HG02981 (cell line): Measurements from ENCODE around the gene C1orf21.

Source experiments
- ATAC-seq: cut with Tn5 transposase; IDR thresholded peaks from one replicate; pipeline ENCODE4 v1.9.1; 2021; ENCODE audit warnings: mild to moderate bottlenecking, moderate library complexity; ENCODE audit not compliant: unreplicated experiment

Gene C1orf21

DNA sequence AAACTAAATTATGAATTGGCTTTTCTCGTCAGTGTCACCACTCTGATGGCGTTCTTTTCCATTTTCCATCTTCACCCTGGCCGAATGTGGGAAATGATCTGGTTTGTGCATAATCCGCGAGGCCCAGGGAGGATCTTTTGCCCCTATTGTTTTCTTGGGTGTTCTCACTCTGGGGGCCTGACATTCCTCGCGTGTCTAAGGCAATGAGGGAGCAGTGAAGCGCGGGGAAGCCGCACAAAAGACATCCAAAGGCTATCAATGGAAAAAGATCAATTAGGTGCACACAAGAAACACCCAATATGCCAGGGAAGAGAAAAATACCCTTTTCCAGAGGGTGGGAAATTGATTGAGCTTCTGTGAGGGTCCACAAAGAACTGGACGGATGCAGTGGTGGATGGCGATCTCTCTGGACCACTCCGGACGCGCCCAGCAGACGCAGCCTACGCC is 941 bp upstream of the C1orf21 start:
- no peak for ATAC-seq

- ATAC-seq = no peak
These were observed 243 bp downstream of the C1orf21 start for GRCh38 chr1:184387069-184387475.

- ATAC-seq = no peak
These were observed 868 bp downstream of the C1orf21 start for GRCh38 chr1:184387476-184388318.

- no peak for ATAC-seq
These were observed 1.6 kb downstream of the C1orf21 start for GRCh38 chr1:184388319-184388889.

- no peak for ATAC-seq
These were observed 2.1 kb downstream of the C1orf21 start for GRCh38 chr1:184388971-184389370.

DNA sequence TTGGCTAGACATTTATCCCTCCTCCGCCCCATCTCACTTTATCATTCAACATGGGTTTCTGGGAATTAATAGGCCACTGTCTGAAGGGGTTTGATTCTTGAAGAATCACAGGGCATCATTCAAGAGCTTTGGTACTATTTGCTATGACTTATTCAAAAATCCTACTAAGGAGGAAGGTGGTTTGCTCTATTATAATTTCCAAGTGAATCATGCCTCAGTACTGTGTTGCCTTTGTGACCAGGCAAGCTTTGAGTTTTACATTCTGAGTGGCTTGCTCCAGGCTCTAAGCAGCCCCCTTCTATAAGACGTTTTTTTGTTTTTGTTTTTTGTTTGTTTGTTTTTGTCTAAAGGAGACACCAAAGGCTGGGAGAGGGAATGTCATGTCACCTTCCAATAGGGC is 2.6 kb downstream of the C1orf21 start:
- no peak for ATAC-seq

GRCh38 chr1:184390889-184391288 is 4.1 kb downstream of the C1orf21 start:
- no peak for ATAC-seq

DNA sequence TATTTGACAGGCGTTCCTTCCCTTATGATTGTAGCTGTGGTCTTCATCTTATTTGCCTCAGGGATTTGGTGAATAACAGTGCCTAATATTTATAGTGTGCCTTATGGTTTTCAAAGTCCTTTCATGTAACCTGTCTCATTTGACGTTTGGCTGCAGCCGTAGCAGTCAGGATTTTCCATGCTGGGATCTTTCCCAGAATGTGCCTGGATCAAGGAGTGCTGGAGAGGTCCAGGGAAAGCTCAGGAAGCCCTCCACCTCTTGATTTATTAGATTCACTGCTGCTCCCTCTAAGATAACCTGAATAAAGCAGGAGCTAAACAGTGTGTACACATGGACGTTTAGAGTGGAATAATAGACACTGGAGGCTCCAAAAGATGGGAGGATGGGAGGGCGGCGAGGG is 5.2 kb downstream of the C1orf21 start:
- no peak for ATAC-seq

DNA sequence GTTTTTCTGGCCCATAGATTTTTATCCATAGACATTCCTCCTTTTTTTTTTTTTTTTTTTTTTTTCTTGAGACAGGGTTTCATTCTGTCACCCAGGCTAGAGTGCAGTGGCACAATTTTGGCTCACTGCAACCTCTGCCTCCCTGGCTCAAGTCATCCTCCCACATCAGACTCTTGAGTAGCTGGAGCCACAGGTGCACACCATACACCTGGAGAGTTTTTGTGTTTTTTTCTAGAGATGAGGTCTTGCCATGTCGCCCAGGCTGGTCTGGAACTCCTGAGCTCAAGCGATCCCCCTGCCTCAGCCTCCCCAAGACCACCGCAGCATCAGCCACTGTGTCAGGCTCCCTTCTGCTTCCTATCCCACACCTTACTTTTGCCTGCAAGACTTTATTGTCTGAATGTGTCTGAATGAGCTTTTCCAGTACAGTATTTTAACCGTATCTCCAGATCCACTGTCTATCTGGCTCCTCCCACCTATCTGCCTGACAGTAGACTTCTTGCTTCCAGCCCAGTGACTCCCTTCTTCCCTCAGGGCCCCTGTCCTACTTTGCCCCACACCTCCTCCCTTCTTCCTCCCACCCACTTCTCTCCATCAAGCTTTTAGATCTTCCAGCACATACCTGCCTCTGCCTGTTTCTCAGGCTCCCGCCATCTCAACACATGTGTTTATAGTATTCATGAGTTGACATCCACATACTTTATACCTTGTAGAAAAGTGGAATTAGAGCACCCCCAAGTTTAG is 6.1 kb downstream of the C1orf21 start:
- no peak for ATAC-seq

GRCh38 chr1:184393962-184394361 is 7.1 kb downstream of the C1orf21 start:
- no peak for ATAC-seq

DNA sequence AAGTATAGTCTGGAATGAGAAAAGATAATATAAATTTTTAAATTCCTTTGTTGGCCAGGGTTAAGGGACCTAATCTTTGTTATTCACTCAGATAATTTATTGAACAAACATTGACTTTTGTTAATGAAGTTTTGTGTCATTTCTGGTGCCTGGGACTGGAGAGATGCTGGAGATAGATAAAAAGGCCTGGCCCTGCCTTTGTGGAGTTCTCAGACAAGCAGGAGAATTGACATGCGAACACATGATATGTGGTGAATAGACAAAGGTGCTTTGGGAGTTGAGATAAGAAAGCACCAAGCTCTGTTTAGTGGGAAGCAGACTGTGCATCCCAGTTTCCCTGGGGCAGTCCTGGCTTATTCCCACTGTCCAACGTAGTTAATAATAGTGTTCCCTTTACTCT is 8.5 kb downstream of the C1orf21 start:
- ATAC-seq = no peak

DNA sequence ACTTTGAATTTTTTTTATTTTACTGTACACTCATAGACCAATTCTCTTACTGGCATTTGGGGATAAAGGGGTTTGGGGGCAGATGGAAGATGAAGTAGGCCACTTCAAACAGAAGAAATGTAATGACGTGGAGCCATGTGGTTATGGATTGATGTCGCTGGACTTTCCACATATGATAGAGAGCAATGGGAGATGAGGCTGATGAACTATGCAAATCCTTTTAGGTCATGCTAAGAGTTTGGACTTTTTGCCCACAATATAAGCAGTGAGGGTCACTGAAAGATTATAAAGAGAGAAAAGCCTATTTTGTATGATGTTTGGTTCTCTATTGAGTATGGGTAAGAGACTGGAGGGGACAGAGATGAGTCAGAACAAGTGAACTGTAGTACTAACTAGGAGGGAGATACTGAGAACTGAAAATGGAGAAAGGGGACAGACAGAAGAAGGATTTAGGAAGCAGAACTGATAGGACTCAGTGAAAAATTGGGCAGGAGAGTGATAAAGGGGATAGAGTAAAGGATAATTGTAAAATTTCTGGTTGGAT is 9.2 kb downstream of the C1orf21 start:
- no peak for ATAC-seq

DNA sequence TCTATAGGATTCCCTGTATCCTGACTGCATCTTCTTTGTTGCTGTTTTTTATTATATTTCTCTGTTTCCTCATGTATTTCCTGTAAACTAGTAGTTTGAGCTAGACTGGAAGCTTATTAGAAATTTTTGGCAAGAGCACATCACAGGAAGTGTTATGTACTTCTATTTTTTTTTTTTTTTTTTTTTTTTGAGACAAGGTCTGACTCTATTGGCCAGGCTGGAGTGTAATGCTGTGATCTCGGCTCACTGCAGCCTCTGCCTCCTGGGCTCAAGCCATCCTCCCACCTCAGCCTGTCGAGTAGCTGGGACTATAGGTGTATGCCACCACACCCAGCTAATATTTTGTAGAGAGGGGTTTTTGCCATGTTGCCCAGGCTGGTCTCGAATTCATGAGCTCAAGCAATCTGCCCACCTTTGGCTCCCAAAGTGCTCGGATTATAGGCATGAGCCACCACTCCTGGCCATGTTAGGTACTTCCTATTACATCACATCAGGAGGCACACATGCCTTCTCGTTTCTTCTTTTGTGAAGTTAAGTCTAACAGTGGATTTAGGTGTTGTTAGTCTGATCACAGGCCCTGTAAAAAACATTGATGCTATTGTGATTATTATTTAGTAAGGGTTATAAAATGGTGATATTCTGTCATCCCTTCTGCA is 12.5 kb downstream of the C1orf21 start:
- ATAC-seq = no peak

DNA sequence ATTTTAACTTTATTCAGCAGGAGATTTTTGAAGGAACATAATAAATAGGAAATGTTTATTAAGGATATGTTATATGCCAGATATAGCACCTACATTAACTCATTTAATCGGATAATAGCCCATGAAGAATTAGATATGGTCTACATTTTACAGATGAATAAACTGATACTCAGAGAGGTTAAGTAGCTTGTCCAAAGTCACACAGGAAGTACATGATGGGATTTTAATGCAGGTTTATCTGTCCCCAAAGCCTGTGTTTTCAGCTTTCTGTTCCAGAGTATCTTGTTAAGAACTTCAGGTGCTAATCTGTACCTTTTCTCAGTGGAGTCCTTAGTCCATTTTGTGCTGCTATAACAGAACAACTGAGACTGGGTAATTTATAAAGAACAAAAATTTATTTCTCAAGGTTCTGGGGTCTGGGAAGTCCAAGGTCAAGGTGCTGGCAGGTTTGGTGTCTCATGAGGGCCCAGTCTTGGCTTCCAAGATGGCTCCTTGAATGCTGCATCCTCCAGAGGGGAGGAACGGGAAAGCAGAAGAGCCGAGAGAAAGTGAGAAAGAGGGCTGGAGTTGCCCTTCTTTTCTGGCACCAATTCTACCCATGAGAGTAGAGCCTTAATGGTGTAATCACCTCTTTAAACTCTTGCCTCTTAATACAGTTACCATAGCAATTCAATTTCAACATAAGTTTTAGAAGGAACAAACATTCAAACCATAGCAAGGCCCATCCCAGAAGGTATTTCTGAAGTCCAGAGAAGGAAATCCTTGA is 17.3 kb downstream of the C1orf21 start:
- ATAC-seq = no peak

DNA sequence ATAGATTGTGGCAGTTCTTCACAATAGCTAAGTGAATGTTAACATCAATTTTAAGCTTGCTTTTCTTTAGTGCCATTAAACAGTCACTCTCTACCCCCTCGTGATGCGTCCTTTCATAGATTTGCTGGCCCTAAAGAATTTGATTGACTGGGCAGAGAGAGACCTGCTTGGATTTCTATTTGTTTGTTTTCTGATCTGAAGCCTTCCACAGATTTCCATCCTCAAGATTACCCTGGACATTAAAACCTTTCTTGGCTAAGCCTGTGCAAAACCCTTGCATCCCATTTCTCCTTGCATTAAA is 17.8 kb downstream of the C1orf21 start:
- no peak for ATAC-seq

GRCh38 chr1:184405094-184405800 is 18.4 kb downstream of the C1orf21 start:
- ATAC-seq = no peak

GRCh38 chr1:184405801-184406142 is 18.9 kb downstream of the C1orf21 start:
- no peak for ATAC-seq

DNA sequence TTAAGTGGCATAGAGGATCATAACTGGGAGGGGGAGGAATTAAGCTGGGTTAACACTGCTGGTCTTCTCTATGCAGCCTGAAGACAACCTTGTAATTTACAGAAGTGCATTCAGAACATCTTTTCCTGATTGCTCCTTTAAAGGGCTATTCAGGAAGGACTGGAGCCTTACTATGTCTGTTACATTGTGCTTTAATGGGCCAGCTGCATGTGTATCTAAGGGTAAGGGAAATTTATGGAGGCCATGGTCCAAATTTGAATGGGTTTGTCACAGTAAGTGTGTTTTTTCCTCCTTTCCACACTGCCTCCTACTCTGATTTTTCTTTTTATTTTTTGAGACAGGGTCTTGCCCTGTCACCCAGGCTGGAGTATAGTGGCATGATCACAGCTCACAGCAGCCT is 19.6 kb downstream of the C1orf21 start:
- ATAC-seq = no peak

- ATAC-seq = no peak
These were observed 21.1 kb downstream of the C1orf21 start for GRCh38 chr1:184407816-184408510.
